GM10248 (cell line): ENCODE results near the gene CSNK1G1.
"Not testable (repeated sequence)": the region's sequence is repeated elsewhere in the genome, so short reads cannot be mapped to it uniquely, and the experiment has no call there.

Source experiments
- CTCF ChIA-PET: fragments of 300-600 bp; sonication (Branson Sonifier 250); formaldehyde crosslinking; extraction: SDS; loops from one replicate; lab custom pipeline; 2021; ENCODE audit warnings: antibody characterized with exemption; lab: Yijun Ruan, JAX
- POLR2A ChIA-PET: fragments of 350-650 bp; sonication (Branson Sonifier 250); formaldehyde crosslinking; extraction: SDS; loops from one replicate; lab custom pipeline; 2020; ENCODE audit warnings: antibody characterized with exemption; lab: Yijun Ruan, JAX
- DNase-seq: peaks from one replicate; pipeline ENCODE4 v3.0.0; 2012; ENCODE audit errors: extremely low spot score
- TF ChIP-seq, protein P1 (sequence below): IDR thresholded peaks from 2 replicates; pipeline ENCODE4 v1.5.1; 2012; ENCODE audit warnings: mild to moderate bottlenecking, low read depth; ENCODE audit errors: extremely low read depth, missing control alignments, control extremely low read depth

CSNK1G1 gene

GRCh38 chr15:64267331-64267973 lies 88.5 kb downstream of the CSNK1G1 start:
- ChIA-PET CTCF (interaction anchor here (1.1 kb wide), 1 partner anchor 8 kb away, joined by 3 read pairs; no protein-coding TSS in a partner anchor), POLR2A (no interaction called here)
- TF ChIP-seq, protein P1, sequence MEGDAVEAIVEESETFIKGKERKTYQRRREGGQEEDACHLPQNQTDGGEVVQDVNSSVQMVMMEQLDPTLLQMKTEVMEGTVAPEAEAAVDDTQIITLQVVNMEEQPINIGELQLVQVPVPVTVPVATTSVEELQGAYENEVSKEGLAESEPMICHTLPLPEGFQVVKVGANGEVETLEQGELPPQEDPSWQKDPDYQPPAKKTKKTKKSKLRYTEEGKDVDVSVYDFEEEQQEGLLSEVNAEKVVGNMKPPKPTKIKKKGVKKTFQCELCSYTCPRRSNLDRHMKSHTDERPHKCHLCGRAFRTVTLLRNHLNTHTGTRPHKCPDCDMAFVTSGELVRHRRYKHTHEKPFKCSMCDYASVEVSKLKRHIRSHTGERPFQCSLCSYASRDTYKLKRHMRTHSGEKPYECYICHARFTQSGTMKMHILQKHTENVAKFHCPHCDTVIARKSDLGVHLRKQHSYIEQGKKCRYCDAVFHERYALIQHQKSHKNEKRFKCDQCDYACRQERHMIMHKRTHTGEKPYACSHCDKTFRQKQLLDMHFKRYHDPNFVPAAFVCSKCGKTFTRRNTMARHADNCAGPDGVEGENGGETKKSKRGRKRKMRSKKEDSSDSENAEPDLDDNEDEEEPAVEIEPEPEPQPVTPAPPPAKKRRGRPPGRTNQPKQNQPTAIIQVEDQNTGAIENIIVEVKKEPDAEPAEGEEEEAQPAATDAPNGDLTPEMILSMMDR = no peak
- DNase-seq = no peak

DNA sequence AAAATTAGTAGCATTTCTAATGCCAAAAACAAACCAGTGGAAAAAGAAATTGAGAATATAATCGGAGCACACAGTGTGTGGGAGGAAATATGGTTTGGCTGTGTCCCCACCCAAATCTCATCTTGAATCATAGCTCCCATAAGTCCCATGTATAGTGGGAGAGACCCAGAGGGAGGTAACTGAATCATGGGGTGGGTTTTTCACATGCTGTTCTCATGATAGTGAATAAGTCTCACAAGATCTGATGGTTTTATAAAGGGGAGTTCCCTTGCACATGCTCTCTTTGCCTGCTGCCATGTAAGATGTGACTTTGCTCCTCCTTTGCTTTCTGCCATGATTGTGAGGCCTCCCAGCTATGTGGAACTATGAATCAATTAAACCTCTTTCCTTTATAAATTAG lies 90.8 kb downstream of the CSNK1G1 start:
- POLR2A ChIA-PET, DNase-seq: not testable (repeated sequence)
- CTCF ChIA-PET = interaction anchor here (1.0 kb wide), 1 partner anchor 9 kb away, joined by 3 read pairs; no protein-coding TSS in a partner anchor

- no peak for DNase-seq
- CTCF ChIA-PET = no interaction called here
- POLR2A ChIA-PET = no interaction called here
- TF ChIP-seq, protein P1 = no peak
Observed at GRCh38 chr15:64264502-64264901, 91.5 kb downstream of the CSNK1G1 start.

GRCh38 chr15:64263567-64263966 lies 92.4 kb downstream of the CSNK1G1 start:
- ChIA-PET CTCF (no interaction called here), POLR2A (no interaction called here)
- TF ChIP-seq, protein P1 = no peak
- DNase-seq = peak; percentile 28

DNA sequence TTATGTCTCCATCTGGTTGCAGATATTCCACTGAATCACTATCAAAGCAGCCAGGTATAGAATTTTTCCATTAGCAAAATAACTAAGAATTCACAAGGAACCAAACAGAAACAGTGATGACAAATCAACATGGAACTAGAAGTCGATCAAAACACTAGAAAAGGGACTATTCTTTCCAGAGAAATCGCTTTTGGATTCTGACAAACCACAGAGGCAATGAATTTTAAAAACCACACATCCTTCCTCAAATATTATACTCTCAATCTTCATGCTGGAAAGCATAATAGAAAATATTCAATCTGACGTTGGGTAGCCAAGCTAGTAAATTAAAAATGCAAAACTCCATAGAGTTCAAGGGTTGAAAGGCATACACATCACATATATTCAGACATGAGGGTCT lies 99.9 kb downstream of the CSNK1G1 start:
- CTCF ChIA-PET = no interaction called here
- POLR2A ChIA-PET = no interaction called here
- TF ChIP-seq, protein P1 = no peak
- DNase-seq = no peak

GRCh38 chr15:64251658-64252057 lies 104.3 kb downstream of the CSNK1G1 start:
- ChIA-PET CTCF (interaction anchor here (1.5 kb wide), 1 partner anchor 22 kb away, joined by 5 read pairs; no protein-coding TSS in a partner anchor), POLR2A (no interaction called here)
- TF ChIP-seq, protein P1 = no peak
- DNase-seq = no peak

DNA sequence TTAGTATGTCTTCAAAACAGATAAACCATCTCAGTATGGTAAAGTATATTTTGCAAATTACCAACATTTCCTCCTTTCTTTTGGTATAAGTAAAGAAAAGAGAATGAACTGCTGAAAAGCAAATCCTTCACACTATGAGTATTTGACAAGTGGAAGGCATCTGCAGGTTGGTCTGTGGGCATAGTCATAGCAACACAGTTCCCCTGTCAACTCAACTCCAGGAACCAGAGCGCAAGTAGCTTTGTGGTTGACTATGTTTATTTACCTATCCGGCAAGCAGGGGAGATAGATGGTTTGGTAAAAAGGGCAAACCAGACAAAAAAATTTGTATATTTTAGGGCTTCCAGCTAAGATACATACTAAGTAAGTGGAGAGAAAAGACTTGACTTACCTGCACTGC lies 104.9 kb downstream of the CSNK1G1 start:
- TF ChIP-seq, protein P1 = no peak
- ChIA-PET CTCF (interaction anchor here (0.9 to 1.5 kb wide), 3 partner anchors 22 to 88 kb away, joined by 3 to 5 read pairs (median 3); no protein-coding TSS in a partner anchor), POLR2A (no interaction called here)
- DNase-seq = no peak
